NCI-H524 (cell line): Measurements from ENCODE around the gene DOCK2.
"Not testable (repeated sequence)": the region's sequence is repeated elsewhere in the genome, so short reads cannot be mapped to it uniquely, and the experiment has no call there.

Experiments
- DNase-seq, 2 experiments: peaks; one replicate each; lab custom pipeline; 2025; lab: John Stamatoyannopoulos, UW

The DOCK2 gene

DNA sequence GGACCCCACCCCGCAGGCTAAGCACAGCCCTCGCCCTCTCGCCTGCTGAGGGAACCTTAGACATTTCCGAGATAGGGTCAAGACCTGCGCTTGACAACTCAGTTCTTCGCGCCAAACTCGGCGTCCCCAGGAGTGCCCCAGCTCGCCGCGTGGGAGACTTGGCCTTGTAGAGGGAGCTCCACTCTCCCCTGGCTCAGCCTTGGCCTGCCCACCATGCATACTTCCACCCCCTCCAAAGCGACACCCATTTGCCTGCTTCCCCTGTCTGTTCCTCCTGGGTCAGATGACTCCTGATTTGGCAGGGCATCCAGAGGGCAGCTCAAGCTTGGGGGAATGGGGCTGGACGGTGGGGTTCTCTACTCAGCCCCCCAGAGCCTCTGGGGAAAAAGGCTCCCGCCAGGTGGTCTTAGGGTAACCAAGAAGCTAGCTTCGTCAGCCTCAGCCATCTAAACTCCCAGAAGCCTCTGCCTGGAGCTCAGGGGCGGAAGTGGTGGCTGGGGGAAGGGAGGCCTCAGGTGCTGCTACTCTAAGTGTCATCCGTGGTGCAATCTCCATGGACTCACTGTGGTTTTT lies 560 bp downstream of the DOCK2 start:
- DNase-seq = no peak

DNA sequence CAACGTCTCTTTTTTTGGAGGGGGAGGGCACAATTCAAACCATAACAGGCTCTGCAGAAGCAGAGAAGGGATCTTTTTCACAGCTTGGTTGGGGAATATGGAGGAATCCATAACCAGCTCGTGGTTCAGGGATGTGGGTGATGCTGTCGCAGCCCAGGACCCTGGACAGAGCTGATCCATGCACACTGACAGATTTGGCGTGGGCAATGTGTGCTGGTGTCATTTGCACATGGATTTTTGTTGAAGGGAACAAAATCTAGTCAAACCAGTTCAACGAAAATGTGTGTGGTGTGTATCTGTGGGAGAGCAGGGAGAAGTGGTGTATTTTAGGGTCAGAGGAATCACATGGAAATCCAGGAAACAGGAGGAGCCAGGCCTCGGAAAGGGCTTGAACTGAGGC lies 4.2 kb downstream of the DOCK2 start:
- no peak for DNase-seq

DNA sequence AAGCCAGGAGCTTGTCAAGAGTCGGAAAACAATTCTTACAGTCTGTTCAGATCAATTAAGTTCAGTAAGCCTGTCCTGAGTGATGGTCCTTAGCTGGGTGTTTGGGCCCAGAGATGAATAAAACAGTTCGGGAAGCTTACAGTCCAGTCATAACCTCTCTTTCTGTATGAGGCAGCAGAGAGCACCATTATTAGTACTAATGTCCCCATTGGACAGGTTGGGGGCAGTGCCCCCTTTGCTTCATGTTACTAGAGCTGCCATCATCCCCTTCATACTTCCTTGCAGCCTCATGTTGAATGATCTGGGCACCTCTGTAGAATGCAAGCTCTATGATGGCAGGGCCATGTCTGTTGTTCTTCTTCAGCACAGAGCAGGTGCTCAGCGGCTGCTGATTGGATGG lies 9.8 kb downstream of the DOCK2 start:
- DNase-seq = no peak

- DNase-seq = no peak
Observed at GRCh38 chr5:169647566-169647965, 10.5 kb downstream of the DOCK2 start.

DNA sequence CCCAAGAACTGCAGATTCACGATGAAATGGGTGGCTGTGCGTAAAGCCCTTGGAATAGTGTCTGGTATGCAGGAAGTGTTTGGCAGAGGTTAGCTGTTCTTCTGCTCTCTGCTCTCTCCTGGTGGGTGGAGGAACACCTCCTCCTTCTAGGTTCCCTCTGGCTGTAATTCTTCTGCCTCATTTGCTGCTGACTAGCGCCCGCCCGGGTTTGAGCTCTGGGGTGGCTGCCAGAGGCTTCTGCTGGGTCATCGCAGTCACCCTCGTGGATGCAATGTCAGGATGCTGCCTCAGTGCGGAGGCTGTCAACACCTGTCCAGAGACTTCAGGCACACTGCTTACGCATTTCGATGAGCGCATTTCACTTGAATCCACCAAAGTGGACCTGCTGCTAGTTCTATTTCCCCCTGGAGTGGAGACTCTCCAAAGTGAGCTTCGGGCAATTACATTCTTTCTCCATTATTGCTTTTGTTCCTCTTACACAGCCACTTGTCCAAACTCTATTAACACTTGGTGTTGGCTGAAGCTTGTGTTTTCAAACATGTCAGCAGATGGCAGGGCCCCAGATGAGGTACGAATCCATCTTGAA lies 11.7 kb downstream of the DOCK2 start:
- DNase-seq = no peak

- DNase-seq = no peak
Observed at GRCh38 chr5:169649486-169649885, 12.4 kb downstream of the DOCK2 start.

DNA sequence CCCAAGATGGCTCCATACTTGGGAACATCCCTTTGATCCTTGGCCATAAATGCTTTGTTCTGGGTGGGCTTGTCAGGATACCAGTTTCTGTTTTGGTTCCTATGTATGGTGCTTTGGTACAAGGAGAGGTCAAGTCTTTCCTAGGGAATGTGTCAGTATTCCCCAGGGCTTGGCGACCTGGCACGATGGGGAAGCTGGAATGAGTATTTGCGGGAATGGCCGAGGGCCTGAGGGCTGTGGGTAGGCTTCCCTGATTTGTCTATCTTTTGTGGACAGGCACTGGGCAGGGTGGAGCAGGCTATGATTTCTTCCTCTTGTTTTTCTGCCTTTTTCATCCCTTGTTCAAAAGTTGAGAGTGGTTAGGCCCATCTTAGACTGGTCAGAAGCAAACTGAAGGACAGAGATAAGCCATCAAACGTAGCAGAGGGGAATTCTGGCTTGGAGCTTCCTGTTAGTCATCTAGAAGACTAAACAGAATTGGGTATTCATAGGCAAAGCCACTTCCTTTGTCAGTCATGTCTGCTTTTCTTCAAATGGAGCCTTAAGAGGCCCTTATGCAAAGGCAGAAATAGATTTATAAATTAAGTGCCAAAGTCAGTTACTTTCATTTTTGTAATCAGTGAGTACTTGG lies 13.7 kb downstream of the DOCK2 start:
- no peak for DNase-seq

DNA sequence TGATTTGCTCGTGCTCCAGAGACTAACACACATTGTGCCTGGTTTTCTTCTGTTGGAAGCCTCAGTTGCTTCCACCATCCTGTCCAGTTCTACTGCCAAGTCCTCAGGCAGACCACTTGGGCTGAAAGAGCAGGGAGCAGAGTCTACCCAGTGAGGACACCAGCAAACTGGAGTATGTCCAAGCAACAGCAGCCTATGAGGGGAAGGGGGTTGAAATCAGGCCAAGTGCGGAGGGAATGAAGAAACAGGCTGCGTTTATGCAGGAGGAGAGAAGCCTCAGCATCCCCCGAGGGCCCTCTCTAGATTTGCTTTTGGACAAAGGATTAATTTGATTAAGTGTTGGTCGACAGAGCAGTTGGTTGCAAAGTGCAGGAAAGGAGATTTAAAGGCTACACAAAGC lies 14.5 kb downstream of the DOCK2 start:
- peak in 1 of 2 experiments; percentile 8 for DNase-seq

- no peak for DNase-seq
Observed at GRCh38 chr5:169652057-169652456, 15.0 kb downstream of the DOCK2 start.

- no peak for DNase-seq
Observed at GRCh38 chr5:169653091-169653490, 16.0 kb downstream of the DOCK2 start.

- DNase-seq = no peak
Observed at GRCh38 chr5:169655353-169655752, 18.3 kb downstream of the DOCK2 start.

DNA sequence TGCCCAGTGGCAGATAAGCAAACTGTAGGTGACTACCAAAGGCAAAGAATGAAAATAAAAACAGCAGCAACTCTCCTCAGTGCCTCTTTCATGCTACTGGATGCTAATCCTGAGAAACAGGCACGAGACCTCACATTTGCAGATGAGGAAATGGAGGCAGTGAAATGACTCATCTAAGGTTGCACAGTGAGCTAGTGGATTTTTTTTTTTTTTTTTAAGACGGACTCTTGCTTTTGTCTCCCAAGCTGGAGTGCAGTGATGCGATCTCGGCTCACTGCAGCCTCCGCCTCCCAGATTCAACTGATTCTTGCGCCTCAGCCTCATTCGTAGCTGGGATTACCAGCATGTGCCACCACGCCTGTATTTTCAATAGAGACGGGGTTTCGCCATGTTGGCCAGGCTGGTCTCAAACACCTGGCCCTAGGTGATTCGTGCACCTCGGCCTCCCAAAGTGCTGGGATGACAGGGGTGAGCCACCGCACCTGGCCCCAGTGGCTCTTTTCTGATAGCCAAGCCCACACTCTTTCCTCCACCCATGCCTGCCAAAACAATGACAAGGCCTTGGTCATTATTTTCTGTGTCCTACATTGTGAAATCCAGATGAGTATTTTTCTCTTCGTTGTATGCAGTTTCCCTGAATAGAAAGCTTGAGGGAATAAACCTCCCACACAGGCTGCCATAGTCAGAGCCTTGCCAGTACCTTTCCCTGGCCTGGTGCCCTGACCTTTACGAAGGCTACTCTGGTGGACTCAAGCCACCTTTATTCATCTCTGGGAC lies 19.2 kb downstream of the DOCK2 start:
- DNase-seq = no peak

- no peak for DNase-seq
Observed at GRCh38 chr5:169657127-169657526, 20.1 kb downstream of the DOCK2 start.

DNA sequence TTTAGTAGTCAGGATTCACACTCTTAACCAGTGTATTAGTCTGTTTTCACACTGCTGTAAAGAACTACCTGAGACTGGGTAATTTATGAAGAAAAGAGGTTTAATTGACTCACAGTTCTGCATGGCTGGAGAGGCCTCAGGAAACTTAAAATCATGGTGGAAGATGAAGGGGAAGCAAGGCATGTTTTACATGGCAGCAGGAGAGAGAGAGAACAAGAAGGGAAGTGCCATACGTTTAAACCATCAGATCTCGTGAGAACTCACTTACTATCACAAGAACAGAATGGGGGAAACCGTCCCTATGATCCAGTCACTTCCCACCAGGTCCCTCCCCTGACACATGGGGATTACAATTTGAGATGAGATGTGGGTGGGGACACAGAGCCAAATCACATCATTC lies 25.4 kb downstream of the DOCK2 start:
- DNase-seq = not testable (repeated sequence)

- DNase-seq = no peak
Observed at GRCh38 chr5:169663537-169663936, 26.5 kb downstream of the DOCK2 start.

GRCh38 chr5:169666365-169666764 lies 29.3 kb downstream of the DOCK2 start:
- no peak for DNase-seq

DNA sequence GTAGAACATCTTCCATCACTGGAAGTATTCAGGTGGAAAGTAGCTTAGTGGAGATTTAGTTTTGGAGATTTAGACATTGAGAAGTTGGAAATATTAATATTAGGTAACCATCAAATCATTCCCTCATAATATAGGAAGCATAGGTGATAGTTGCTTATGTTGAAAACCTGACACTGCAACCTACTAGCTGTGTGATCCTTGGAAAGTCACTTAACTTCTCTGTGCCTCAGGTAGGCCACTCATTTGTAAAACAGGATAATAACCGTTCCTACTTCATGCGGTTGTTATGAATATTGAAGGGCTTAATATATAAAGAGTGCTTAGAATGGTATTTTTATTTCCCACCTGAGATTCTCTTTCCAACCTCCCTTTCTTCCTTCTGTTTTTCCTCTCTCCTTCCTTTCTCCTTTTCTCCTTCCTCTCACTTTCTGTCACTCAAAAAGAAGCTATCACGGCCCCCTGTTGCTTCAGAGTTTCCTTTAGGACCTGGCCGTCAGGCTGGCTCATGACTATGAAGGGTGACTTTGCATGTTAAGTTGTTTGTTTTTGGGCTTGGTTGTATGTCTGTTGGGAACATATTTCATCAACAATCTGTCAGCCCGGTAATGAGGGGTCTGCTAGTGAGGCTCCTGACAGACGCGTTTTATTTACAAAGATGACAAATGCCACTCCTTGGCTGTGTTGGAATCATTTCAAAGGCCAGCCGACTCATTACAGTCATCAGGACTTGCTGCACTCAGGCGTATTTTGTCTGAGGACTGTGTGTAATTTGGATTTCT lies 31.0 kb downstream of the DOCK2 start:
- peak in 1 of 2 experiments; percentile 47 for DNase-seq

DNA sequence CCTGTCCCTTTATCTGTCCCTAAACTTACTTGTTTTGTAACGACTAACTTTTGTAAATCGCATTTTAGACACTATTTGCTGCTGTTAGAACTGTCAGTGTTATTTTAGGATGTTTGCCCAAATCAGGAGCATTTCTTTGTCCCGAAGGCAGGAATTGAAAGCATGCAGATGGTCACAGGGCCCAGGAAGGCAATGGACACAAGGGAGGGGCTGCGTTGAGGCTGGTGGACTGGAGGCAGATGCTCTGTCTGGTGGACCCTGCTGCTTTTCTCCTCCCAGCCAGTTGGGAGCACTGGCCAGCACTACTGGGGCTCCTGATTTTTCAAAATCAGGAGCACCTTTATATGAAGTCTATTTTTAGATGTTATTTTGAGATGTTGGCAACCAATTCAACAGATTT lies 31.7 kb downstream of the DOCK2 start:
- DNase-seq = no peak

DNA sequence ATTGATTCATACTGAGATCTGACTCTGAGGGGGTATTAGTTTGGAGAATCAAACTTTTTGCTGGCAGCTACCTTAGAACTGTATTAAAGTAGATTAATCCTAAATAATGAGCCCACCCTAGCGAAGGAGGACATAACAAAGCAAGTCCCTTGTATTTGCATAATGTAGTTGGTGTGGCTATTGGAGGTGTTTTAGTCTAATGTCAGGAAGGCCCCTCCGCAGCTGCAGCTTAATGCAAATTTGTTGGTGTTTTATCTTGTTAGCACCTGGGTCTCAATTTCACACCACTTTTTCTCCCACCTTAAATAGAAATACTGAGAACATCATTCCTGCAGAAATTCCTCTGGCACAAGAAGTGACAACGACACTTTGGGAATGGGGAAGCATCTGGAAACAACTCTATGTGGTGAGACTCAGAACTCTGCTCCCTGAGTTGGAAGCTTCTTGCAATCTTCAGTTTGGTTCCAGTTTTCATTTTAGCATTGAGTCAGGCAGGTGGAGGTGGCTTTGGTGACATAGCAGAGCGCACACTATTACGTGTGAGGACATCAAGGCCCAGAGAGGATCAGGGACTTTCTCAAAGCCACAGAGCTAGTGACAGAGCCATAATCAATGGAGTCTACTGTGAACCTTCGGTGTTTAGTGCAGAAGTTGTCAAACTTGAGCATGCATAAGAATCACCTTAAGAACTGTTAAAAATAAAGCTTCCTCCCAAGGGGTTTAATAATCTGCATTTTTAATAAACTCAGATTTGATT lies 33.9 kb downstream of the DOCK2 start:
- no peak for DNase-seq

GRCh38 chr5:169682026-169682425 lies 45.0 kb downstream of the DOCK2 start:
- no peak for DNase-seq

DNA sequence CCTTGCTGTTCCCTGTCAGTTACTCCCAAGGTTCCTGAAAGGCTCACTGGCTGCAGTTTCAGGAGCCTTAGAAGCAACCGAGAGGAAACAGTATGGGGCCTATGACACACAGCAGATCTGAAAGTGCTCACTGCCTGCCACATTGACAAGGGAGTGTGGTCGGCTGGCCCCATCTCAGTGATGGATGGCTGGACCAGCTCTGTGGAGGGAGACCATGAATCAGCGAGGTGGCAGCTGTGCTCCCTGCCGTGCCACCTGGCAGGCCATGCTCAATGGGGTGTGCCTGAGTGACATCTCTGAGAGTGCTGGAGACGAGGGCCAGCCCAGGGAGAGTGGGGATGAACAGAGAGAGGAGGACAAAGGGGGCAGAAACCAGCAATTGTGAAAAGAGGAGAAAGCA lies 49.1 kb downstream of the DOCK2 start:
- peak; percentile 64 to 78 for DNase-seq

DNA sequence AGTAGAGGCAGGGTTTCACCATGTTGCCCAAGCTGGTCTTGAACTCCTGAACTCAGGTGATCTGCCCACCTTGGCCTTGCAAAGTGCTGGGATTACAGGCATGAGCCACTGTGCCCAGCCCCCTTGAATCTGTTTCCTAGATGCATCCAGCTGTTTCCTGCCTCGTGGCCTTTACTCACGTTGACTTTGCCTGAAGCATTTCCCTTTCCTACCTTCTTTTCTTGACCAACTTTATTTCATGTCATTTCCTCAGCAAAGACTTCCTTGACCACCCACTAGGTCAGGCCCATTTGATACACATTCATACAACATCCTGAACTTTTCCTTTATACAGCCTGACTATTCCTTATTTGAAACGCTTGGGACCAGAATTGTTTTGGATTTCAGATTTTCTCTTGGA lies 51.0 kb downstream of the DOCK2 start:
- DNase-seq = no peak
